GM10266 (cell line): ENCODE results near the gene MYO19.
"Not testable (repeated sequence)": the region's sequence is repeated elsewhere in the genome, so short reads cannot be mapped to it uniquely, and the experiment has no call there.

Experiments
- DNase-seq: peaks from one replicate; pipeline ENCODE4 v3.0.0; 2012; ENCODE audit errors: extremely low spot score
- TF ChIP-seq, protein P1 (sequence below): IDR thresholded peaks from 2 replicates; pipeline ENCODE4 v1.5.1; 2012; ENCODE audit warnings: mild to moderate bottlenecking, low read depth; ENCODE audit not compliant: control insufficient read depth, insufficient read depth; ENCODE audit errors: missing control alignments

MYO19 gene

GRCh38 chr17:36486204-36487194 lies 48.2 kb downstream of the MYO19 start, which contains the start of gene ZNHIT3:
TSS of gene ZNHIT3 (plus strand) at chr17:36486681. CDS start at chr17:36486700, 19 bp downstream.
- peak; percentile 97 for DNase-seq
- TF ChIP-seq, protein P1, sequence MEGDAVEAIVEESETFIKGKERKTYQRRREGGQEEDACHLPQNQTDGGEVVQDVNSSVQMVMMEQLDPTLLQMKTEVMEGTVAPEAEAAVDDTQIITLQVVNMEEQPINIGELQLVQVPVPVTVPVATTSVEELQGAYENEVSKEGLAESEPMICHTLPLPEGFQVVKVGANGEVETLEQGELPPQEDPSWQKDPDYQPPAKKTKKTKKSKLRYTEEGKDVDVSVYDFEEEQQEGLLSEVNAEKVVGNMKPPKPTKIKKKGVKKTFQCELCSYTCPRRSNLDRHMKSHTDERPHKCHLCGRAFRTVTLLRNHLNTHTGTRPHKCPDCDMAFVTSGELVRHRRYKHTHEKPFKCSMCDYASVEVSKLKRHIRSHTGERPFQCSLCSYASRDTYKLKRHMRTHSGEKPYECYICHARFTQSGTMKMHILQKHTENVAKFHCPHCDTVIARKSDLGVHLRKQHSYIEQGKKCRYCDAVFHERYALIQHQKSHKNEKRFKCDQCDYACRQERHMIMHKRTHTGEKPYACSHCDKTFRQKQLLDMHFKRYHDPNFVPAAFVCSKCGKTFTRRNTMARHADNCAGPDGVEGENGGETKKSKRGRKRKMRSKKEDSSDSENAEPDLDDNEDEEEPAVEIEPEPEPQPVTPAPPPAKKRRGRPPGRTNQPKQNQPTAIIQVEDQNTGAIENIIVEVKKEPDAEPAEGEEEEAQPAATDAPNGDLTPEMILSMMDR = no peak

DNA sequence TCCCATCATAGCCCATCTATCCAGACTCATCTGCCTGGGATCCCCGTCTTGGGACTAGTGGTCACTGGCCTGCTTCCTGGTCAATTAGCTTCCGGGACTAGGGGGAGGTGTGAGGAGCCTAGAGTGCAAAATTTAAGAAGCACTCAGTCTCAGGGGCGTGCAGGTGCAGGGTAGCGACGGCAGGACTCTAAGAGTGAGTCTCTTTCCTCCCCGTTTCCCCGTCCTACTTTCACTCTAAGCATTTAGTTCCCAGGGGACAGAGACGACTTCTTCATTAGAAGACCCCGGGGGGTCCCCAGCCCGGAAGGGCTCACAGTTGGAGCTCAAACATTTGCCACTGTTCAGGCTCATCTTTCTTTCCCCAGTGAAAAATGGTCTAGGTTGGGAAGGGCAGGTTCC lies 48.9 kb downstream of the MYO19 start:
- peak; percentile 69 for DNase-seq
- TF ChIP-seq, protein P1 = no peak

- TF ChIP-seq, protein P1 = no peak
- no peak for DNase-seq
These were observed 49.6 kb downstream of the MYO19 start for GRCh38 chr17:36485027-36485426.

GRCh38 chr17:36484021-36484420 lies 50.6 kb downstream of the MYO19 start:
- not testable (repeated sequence) for DNase-seq

- DNase-seq = peak; percentile 94
- TF ChIP-seq, protein P1 = peak; percentile 95
These were observed 51.8 kb downstream of the MYO19 start for GRCh38 chr17:36482611-36483504.

DNA sequence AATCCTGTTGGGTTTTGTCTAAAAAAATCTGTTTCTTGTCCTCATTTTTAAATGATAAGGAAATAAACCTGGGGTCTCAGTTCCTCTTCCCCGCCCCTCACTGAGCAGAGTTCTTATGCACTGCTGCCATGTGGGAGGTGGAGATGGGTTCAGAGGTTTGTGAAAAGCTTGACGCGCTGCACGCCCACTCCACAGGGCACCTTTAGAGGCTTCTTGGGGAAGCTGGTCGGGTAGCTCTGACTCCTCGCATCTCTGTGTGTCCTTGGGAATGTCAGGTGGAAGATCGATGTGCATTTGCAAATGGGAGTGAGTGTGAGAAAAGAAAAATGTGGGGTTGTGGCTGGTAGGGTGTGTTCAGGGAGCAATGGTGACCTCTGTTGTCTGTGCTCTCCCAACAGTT lies 52.8 kb downstream of the MYO19 start:
- DNase-seq = no peak
- TF ChIP-seq, protein P1 = no peak

DNA sequence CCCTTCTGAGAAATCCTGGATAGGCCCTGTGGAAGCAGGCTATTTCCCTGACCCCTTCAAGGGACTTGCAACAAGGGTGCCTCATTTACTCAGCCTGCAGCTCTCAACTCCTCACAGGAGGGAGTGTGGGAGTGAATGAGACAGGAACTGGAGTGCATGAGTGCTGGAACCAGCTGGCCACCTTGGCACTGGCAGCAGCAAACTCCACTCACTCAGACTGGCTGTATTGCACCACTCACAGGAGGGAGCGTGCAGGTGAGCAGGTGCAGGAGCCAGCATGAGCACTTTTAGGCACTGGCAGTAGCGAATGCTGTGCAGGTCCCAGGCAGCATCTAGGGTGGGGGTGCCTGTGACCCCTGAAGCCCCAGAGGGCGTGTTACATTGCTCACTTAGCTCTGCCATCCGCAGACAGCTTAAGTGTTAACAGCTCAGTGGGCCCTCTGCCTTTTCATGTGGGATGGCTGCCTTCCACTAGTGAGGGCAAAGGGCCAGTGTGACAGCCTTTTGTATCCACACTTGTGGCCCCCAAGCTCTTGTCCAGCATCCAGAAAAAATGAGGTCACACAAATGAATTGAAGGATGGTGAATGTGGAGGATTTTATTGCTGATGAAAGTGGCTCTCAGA lies 59.2 kb downstream of the MYO19 start:
- DNase-seq = no peak
- TF ChIP-seq, protein P1 = no peak
